ENCODE results near the gene GMDS.

GMDS gene

GRCh38 chr6:1643830-1644445, 601.5 kb downstream of the GMDS start:
- no peak for DNase-seq (ENCODE audit: low read depth)

GRCh38 chr6:1643111-1643510, 602.3 kb downstream of the GMDS start:
- DNase-seq (ENCODE audit: low read depth) = no peak

- no peak for DNase-seq (ENCODE audit: low read depth)
These were observed 604.0 kb downstream of the GMDS start for GRCh38 chr6:1641343-1641885.

GRCh38 chr6:1640476-1640875, 604.9 kb downstream of the GMDS start:
- DNase-seq (ENCODE audit: low read depth) = no peak

GRCh38 chr6:1639430-1639829, 606.0 kb downstream of the GMDS start:
- no peak for DNase-seq (ENCODE audit: low read depth)

GRCh38 chr6:1636971-1637871, 608.2 kb downstream of the GMDS start:
- DNase-seq (ENCODE audit: low read depth) = no peak

GRCh38 chr6:1636272-1636825, 609.1 kb downstream of the GMDS start:
- no peak for DNase-seq (ENCODE audit: low read depth)

GRCh38 chr6:1635305-1636010, 609.9 kb downstream of the GMDS start:
- DNase-seq (ENCODE audit: low read depth) = no peak

- no peak for DNase-seq (ENCODE audit: low read depth)
These were observed 611.3 kb downstream of the GMDS start for GRCh38 chr6:1634081-1634480.

- no peak for DNase-seq (ENCODE audit: low read depth)
These were observed 611.9 kb downstream of the GMDS start for GRCh38 chr6:1633366-1634021.

- DNase-seq (ENCODE audit: low read depth) = no peak
These were observed 614.2 kb downstream of the GMDS start for GRCh38 chr6:1631251-1631650.

- peak; percentile 26 for DNase-seq (ENCODE audit: low read depth)
These were observed 614.6 kb downstream of the GMDS start for GRCh38 chr6:1630771-1631217.

- DNase-seq (ENCODE audit: low read depth) = no peak
These were observed 615.1 kb downstream of the GMDS start for GRCh38 chr6:1630212-1630770.

GRCh38 chr6:1629316-1629715, 616.1 kb downstream of the GMDS start:
- DNase-seq (ENCODE audit: low read depth) = no peak

GRCh38 chr6:1627827-1628560, 617.4 kb downstream of the GMDS start:
- DNase-seq (ENCODE audit: low read depth) = no peak

- no peak for DNase-seq (ENCODE audit: low read depth)
These were observed 618.9 kb downstream of the GMDS start for GRCh38 chr6:1626481-1626880.

GRCh38 chr6:1625794-1626435, 619.5 kb downstream of the GMDS start:
- no peak for DNase-seq (ENCODE audit: low read depth)

- DNase-seq (ENCODE audit: low read depth) = no peak
These were observed 620.3 kb downstream of the GMDS start for GRCh38 chr6:1624851-1625781.

Data from amniotic epithelial cell (primary cell).